Dedifferentiated amniotic fluid mesenchymal stem cell (primary cell): Measurements from ENCODE around the gene NT5C3A.

Experiments used
- DNase-seq: peaks from one replicate; pipeline ENCODE4 v3.0.0-alpha.2; 2016; ENCODE audit errors: extremely low spot score

The NT5C3A gene

DNA sequence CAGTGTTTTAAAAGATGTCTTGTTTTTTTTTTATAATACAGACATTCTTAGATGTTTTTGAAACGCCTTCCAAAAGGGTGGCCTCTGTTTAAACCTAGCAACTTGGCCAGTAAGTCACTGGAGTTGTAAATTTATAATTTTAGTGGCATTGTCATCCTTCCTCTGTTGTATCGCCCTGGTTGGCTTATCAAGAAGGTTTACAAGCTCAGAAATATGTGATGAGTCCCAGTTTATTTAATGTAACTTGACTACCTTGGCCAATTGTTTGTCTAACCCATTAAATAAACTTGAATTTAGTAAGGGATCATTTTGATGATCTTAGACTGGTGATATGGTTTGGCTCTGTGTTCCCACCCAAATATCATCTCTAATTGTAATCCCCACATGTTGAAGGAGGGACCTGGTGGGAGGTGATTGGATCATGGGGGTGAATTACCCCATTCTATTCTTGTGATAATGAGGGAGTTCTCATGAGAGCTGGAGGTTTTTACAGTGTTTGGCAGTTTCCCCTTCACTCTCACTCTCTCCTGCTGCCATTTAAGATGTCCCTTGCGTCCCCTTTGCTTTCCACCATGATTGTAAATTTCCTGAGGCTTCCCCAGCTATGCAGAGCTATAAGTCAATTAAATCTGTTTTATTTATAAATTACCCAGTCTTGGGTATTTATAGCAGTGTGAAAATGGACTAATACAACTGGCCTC lies 13.4 kb upstream of the NT5C3A start:
- no peak for DNase-seq

DNA sequence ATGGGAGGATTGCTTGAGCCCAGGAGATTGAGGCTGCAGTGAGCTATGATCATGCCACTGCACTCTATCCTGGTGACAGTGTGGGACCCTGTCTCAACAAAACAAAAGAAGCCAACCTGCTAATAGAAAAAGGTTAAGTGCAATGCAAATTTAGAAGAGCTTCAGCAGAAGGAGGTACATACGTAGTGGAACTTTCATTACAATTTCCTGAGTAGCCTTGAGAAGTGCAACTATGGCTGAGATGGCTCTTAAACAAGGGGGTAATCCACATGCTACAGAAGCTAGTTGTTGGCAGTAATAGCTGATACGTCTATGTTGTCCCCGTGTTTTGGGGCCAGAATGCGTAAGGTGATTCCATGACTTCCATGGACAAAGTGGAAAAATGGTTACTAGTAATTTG lies 10.7 kb upstream of the NT5C3A start:
- DNase-seq: no peak

DNA sequence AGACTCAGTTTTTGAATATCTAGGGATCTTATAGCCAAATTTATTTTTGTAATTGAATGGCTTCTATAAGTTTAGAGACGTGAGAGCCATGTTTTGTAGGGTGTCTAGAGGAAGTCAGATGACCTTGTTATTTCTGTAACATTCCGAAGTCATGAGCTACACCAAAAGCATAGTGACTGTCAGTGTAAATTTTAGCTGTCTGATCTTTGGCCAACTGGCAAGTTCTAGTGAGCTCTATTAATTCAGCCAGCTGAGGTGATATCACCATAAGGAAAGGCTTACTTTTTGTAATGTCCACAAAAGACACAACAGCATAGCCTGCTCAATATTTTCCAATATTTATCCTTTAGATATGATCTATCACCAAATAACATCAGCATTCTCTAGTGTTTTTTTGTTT lies 9.9 kb upstream of the NT5C3A start:
- peak; percentile 57 for DNase-seq

DNA sequence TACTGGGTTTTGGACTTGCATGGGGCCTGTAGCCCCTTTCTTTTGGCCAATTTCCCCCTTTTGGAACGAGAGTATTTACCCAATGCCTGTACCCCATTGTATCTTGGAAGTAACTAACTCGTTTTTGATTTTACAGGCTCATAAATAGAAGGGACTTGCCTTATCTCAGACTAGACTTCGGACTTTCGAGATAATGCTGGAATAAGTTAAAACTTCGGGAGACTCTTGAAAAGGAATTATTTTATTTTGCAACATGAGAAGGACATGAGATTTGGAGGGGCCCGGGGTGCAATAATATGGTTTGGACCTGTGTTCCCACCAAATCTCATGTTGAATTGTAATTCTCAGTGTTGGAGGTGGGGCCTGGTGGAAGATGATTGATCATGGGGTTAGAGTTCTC lies 8.3 kb upstream of the NT5C3A start:
- no peak for DNase-seq

DNA sequence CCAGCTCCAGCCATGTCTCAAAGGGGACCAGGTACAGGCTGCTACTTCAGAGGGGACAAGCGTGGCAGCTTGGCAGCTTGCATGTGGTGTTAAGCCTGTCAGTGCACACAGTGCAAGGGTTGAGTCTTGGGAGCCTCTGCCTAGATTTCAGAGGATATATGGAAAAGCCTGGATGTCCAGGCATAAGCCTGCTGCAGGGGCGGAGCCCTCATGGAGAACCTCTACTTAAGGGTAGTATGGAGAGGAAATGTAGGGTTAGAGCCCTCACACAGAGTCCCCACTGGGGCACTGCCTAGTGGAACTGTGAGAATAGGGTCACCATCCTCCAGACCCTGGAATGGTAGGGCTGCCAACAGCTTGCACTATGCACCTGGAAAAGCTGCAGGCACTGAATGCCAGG lies 7.7 kb upstream of the NT5C3A start:
- DNase-seq: no peak

DNA sequence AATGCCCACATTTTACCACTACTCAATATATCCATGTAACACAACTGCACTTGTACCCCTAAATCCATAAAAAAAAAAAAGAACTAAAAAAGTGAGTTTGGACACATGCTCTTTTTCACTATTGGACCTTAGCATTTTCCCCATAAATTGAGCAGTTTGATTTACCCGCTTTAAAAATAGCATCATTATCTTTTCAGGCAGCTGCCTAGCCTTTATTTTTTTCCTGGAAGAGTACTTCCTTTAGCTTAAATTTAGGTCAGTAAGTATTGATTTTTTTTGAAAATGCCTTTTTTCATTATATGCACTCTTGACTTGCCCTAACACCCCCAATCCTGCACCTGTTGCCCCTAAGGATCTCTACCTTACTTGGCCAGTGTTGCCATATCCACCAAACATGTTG lies 5.3 kb upstream of the NT5C3A start:
- no peak for DNase-seq

DNA sequence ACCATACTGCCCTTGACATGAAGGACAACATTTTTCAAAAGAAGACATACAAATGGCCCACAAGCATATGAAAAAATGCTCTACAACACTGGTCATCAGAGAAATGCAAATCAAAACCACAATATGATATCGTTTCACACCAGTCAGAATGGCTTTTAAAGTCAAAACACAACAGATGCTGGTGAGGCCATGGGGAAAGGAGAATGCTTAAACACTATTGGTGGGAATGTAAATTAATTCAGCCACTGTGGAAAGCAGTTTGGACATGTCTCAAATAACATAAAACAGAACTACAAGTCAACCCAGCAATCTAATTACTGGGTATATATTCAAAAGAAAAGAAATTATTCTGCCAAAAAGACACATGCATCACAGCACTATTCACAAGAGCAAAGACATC lies 4.2 kb upstream of the NT5C3A start:
- no peak for DNase-seq

DNA sequence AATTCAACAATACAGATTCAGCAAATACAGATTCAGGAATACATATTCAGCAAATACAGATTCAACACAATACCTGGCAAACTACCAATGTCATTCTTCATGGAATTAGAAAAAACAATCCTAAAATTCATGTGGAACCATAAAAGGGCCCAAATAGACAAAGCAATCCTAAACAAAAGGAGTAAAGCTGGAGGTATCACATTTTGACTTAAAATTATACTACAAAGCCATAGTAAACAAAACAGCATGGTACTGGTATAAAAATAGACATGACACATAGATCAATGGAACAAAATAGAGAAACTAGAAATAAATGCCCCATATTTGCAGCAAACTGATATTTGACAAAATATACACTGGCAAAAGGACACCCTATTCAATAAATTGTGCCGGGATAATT lies 3.4 kb upstream of the NT5C3A start:
- no peak for DNase-seq

DNA sequence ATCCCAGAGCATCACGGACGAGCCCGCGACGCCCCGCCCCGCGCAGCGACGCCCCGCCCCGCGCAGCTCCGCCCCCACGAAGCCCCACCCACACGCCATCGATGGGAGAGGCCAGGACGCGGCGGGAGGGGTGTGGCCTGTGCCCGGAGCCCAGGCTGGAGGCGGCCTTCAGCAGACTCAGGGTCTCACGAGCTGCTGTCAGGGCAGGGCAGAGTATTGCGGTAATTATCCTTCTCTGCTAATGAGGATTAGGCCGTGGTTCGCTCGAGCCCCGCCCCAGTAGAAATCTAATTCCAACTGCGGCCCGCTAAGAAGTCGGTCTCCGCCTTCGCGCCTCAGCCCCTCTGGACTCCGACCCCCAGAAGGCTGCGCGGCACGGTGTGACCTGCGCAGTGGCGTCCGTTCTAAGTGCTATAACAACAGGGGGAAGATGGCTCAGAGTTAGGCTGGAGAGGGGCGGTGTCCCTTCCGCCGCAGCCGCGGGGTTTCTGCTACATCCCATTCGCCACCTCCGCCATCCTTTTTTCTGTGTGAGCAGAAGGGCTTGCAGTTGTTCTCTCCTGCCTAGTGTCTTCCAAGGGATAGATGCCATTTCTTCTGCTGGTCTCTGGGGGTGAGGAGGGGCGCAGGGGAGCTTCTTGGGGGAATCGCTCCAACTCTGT lies 337 bp upstream of the NT5C3A start:
- peak; percentile 91 for DNase-seq

DNA sequence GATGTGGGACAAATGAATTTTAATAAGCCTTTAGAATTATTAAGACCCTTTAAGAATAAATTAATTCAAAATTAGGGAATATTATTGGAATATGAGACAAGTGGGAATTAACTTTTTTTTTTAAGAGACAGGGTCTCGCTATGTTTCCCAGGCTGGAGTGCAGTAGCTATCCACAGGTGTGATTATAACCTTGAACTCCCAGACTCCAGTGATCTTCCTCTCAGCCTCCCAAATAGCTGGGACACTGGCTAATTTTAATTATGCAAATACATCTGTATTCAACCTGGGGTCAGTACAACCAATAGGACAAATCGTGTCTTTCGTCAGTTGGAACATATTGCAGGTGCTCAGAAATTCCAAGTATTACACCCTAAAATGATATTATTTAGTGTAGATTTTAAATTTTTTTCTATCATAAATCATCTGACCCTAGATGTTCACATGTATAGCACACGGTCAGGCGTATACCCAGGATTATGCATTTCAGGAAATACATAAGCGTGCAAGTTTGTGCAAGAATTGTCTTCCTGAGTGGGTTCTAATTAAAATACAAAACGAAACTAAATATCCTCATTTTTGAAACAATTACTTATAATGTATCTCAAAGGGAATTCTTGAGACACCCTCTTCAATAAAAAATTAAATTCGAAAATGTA lies 1.2 kb downstream of the NT5C3A start:
- no peak for DNase-seq

DNA sequence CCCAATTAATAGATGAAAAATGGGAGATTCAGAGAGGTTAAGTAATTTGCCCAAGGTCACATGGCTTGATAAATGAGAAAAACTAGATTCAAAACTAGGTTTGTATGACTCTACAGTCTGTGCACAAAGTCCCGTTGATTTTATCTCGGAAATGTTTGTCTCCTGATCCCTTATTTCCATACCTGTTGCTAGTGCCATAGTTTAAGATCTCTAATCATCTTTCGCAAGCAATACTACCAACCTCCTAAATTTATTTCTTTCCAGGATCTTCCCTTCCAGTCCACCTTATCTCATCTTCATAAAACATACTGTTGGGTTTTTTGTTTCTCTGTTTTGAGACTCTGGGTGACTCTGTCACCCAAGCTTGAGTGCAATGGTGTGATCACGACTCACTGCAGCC lies 2.9 kb downstream of the NT5C3A start:
- no peak for DNase-seq

DNA sequence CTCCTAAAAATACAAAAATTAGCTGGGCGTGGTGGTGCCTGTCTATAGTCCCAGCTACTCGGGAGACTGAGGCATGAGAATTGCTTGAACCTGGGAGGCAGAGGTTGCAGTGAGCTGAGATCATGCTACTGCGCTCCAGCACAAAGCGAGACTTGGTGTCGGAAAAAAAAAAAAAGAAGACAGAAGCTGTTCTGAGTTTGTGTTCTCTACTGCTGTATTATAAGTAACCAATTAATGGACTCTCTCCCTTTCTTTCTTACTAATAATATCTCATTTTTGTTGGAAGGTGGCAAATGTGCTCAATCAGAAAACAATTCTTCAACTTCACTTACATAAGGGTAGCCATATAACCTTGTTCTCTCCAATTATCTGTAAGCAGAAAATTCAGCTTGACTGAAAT lies 7.4 kb downstream of the NT5C3A start:
- DNase-seq: no peak

DNA sequence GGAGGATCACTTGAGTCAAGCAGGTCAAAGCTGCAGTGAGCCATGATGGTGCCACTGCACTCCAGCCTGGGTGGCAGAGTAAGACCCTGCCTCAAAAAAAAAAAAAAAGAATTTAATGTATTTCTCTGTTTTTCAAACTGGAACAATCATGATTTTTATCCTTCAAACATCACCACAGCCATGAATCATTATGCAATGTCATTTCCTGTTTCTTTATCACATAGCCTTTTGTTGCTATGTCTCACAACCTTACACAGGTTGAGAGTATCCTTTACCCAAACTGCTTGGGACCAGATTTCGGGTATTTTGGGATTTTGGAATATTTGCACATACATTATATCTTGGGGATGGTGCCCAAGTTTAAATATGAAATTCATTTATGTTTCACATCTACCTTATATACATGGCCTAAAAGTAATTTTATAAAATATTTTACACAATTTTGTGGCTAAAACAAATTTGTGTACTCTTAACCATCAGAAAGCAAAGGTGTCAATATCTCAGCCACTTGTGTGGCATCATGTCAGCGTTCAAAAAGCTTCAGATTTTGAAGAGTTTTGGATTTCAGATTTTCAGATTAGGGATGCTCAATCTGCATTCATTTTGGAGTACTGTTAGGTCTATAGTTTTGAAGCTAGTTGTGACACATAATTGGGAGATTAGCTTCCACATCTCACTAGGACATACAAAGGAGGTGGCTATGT lies 8.2 kb downstream of the NT5C3A start:
- DNase-seq: no peak

DNA sequence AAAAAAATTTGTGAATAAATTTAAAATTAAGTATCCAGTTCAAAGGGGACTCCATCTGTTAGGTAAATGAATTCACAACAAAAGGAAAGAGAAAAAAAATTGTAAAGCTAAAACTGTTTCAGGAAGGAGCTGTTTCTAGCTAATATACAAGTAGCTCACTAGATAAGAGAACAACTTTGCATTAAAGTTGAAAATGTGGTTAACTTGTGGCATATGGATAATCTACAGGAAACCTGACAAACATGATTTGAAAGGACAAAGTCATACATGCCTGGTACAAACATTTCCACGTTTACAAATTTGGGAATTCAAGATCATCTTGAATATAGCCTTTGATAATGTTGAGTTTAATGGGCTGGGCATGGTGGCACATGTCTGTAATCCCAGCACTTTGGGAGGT lies 8.9 kb downstream of the NT5C3A start:
- DNase-seq: no peak

DNA sequence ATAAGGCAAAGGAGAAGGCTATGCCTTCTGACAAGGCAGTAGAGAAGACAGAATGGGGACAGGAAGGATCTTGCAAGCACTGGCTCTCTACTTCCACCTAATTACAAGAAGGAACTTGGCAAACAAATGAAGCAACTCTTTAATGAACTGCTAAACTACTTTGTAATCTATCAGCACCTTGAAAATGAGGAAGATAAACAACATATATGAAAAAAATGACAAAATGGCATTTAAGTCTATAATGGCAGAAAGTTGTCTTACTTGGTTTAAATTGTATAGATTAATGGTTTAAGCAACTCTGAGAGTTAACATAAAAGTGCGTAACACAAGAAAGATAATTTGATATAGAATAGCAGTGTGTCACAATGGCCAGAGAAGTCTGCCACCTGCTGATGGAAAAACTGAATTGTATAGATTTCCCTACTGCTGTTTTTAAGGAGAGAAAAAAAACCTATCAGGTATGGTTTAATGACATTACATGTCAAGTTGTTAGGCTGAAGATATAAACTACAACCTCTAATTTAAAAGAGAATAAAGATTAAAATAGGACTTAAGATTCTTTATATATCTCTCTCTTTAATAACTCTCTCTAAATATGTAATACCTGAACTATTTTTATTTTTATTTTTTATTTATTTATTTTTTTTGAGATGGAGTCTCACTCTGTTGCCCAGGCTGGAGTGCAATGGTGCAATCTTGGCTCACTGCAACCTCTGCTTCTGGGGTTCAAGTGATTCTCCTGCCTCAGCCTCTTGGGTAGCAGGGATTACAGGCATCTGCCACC lies 11.8 kb downstream of the NT5C3A start:
- DNase-seq: peak; percentile 74

DNA sequence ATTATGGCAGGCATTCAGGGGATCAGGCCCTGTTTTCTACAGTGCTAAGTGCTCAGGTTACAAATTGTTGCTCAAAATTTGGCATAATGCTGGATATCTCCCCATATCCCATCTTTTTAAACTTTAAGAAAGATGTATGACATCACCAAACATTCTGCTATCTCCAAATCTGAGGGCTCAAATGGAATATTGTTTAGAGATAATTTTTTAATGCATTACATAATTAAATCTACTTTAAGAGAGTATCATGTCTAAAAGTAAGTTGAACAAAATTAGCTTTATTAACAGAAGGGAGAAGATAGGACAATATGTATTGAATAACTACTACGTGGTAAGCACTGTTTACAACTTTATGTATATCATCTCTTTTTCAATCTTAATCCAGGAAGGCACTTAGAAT lies 13.9 kb downstream of the NT5C3A start:
- no peak for DNase-seq

DNA sequence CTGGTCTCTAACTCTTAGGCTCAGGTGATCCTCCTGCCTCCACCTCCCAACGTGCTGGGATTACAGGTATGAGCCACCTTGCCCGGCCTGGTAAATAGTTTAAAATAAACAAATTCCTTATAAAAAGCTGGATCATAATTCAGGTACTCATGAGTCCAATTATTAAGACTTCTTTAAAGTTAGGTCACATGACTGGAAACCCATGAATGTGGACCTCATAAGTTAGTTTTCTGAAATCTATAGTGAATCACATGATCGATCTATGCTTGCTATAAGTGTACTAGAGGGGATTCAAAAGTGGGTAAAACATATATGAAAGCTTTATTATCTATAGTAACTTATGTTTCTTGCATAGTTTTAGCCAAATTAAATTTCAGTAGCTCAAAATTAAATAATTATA lies 14.3 kb downstream of the NT5C3A start:
- no peak for DNase-seq

DNA sequence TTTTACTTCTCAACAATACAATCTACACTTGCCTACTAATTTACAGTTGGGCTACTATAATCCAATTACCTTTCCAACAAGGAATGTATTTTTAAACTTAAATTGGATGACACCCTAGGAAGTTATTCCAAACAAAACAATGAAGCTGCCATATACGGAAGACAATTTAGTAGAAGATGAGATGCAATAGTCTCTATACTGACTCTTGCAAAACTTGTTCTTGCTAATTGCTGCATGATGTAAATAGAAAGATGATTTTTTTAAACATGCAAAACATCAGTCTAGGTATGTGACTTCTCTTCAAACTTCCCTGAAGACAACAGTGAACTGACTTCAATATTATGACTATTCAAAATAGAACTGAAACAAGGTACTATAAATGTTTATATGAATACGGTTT lies 17.6 kb downstream of the NT5C3A start:
- no peak for DNase-seq

DNA sequence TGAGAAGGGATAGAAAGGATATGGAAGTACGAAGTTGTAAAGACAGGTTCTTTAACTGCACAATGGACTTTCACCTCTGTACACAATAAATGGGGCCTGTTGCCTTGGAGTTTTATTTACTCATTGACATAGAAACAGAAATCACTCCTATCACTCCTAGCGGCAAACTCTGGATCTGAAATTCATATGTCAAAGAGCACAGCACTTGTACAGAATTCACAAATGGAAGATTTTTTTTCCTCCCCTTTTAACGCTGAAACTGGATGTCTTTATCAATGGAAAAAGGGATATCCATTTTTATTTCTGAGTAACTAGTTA lies 18.2 kb downstream of the NT5C3A start:
- no peak for DNase-seq

DNA sequence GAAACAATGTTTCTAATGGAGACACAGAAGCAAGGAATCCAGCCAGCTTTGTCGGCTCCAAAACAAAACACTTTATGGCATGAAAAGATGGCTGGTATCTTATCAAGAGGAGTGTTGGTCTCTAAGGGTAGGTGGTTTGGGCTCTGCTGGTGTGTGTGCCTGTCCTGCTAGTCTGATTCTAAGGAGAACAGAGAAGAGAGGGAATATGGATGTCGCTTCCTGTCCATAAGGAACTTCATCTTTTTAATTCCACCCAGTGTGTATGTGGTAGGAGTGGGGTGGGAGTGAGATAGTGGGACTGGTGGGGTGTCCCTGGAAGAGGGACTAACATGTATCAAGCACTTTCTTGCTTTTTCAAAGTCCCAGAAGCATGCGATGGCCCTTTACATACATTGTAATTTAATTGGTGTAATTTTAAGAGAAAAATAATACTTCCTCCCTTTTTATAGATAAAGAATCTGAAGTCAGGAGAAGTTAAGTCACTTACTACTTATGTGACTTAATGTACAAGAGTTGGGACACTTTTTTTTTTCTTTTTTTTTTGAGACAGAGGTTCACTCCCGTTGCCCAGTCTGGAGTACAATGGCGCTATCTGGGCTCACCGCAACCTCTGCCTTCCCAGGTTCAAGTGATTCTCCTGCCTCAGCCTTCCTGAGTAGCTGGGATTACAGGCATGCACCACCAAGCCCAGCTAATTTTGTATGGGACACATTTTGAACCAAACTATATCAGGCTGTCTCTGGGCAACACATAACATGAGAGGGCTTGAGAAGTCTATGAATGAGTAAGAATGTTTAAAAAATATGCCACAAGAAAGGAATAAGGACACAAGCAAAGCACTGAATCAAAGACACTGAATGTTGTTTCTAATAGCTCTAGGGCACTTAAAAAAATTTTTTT lies 18.8 kb downstream of the NT5C3A start:
- no peak for DNase-seq
